Stimulated activated naive CD8-positive, alpha-beta T cell treated with anti-CD3 and anti-CD28 coated beads, Interleukin-15, Interleukin-2, amounts not matched to agents 100 U/mL and 50 U/mL, for 24 hours (primary cell): ENCODE data around the gene SMARCE1.

ENCODE experiments used
- ATAC-seq: fragments of 150-1000 bp; cut with Tn5 transposase; one replicate; pipeline ENCODE4 v1.10.0; 2021
- DNase-seq: peaks from one replicate; pipeline ENCODE4 v3.0.0; 2021

SMARCE1 gene

DNA sequence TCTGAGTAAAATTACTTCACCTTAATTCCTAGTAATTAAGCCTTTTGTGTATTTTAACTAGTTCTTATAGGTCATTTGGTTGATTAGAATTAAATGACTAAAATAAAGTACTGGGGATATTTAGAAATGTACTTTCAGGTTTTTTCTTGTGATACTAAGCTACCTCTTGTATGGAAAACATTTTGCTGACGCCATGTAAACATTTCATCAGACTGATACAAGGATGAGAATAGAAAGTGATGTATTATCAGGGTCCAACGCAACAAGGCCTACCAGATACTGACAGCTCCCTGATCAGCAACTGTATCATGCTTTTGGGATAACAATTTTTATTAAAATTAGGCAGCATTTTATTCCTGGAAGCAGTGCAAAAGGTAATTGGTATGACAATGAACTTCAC lies 1.7 kb downstream of the SMARCE1 start:
- DNase-seq, result no peak
- ATAC-seq, result no peak

GRCh38 chr17:40645291-40645690 lies 2.3 kb downstream of the SMARCE1 start:
- no peak for ATAC-seq
- DNase-seq, result no peak

GRCh38 chr17:40637931-40638330 lies 9.7 kb downstream of the SMARCE1 start:
- DNase-seq (no peak), ATAC-seq (no peak)

DNA sequence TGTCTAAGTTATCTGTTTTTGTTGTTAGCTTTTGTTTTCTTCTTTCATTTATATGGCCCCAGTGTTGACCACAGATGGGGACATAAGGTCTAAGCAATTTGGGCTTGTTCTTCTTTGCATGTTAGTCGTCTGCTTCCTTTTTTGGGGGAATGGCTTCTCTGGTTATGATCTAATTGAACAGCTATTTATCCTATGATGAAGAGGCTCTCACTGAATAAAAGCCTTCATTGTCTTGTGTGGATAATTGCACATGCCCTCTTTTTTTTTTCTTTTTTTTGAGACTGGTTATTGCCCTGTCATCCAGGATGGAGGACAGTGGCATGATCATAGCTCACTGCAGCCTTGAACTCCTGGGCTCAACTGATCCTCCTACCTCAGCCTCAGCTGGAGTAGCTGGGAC lies 13.7 kb downstream of the SMARCE1 start:
- ATAC-seq (no peak), DNase-seq (no peak)

DNA sequence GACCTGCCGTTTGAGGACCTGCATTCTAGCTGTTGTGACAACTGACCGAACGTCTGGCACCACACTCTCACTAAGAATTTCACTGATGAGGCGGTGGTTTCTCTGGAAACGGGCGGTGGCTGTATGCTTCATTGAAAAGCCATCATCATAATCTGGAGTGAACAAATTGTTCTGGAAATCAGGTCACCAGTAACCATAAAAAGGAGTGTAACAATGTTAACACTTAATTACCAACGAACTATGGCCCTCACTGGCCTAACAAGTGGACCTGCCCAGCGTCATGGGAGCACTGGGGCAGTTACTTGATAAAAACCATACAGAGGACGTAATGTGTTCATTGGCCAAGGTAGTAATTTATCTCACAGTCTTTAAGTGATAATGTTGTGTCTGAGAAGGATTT lies 15.4 kb downstream of the SMARCE1 start:
- ATAC-seq, result no peak
- no peak for DNase-seq

DNA sequence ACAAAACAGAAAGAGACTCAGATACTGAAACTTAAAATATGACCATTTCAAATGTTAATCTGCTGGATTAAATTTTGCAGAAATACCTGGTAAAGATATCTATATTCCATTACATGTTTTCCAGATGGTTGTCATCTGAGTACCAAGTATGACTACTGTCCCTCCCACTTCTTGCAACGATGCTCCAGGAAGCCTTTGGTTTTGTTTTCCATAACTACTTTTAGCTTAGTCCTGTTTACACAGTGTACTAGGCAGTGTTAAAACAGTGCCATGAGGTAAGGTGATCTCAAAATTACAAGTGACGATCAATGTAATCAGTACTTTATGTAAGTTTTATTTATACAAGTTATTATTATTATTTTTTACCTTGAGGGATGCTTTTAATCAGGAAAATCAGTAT lies 17.8 kb downstream of the SMARCE1 start:
- ATAC-seq (peak; percentile 40), DNase-seq (no peak)

DNA sequence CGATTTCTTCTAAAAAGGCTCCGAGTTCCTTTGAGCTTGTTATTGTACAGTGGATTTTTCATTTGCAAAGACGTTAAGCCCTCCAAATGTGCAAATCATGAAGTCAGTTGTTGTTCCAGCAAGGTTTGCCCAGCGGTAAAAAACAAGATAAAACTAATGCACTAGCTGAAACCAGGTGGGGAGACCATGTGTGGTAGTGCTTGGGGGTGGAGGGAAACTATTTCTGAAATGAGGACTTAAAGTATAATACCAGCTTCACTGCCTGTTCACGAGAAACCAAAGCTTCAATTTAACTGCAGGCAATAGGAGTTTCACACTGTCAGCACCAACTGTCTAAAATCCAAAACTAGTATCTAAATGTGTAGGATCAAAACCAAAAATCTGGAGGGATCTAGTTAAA lies 22.3 kb downstream of the SMARCE1 start:
- ATAC-seq, result no peak
- DNase-seq, result no peak

DNA sequence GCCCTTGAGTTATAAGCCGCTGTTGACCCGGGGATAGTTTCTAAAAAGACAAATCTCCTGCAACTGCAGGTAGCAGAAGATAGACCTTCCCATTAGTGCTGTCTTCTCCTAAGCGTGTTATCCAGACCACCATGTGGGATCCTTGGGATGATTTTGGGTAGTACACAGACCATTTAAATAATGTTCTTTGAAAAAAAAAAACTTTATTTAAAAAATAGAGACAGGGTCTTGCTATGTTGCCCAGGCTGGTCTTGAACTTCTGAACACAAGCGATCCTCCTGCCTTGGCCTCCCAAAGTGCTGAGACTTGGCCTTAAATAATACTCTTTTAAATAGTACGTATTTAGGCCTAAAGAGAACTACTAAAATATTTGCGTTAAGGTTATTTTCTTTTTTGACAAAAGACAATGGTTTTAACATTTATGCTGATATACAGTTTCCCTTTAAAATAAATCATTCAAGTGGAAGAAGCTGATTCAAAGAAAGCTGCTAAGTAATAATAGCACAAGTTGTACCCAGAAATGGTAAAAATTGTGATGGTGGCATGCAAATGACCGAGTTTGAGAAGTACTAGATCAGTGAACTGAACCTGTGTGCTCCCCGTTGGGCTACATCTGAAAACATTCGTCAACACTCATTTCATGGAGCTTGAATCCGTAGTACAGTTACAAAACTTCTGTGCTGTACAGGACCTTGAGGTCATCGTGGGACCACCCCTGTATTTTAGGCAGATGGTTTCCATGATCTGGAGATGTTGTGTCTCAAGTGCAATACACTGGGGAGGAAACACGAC lies 24.0 kb downstream of the SMARCE1 start:
- DNase-seq (no peak), ATAC-seq (no peak)

GRCh38 chr17:40622509-40622928 lies 25.1 kb downstream of the SMARCE1 start:
- ATAC-seq (peak; percentile 73), DNase-seq (peak; percentile 42)

GRCh38 chr17:40621578-40621977 lies 26.0 kb downstream of the SMARCE1 start:
- ATAC-seq, result no peak
- no peak for DNase-seq

DNA sequence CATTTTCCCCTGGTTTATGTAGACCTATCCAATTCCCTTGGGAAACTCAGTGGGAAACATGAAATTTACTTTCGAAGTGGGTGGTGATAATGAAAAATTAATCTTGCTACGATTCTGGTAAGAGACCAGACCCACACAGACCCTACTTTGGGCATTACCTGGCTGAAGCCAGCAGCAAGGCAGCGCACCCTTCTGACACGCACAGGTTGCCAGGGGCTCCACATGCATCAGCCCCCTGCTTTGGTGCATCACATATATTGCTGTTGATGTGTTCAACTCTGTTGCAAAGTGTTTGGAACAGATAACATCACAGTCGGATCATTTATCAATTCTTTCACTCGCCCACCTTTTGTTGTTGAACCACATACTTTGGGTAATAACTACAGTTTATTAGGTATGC lies 26.6 kb downstream of the SMARCE1 start:
- no peak for ATAC-seq
- DNase-seq, result no peak

DNA sequence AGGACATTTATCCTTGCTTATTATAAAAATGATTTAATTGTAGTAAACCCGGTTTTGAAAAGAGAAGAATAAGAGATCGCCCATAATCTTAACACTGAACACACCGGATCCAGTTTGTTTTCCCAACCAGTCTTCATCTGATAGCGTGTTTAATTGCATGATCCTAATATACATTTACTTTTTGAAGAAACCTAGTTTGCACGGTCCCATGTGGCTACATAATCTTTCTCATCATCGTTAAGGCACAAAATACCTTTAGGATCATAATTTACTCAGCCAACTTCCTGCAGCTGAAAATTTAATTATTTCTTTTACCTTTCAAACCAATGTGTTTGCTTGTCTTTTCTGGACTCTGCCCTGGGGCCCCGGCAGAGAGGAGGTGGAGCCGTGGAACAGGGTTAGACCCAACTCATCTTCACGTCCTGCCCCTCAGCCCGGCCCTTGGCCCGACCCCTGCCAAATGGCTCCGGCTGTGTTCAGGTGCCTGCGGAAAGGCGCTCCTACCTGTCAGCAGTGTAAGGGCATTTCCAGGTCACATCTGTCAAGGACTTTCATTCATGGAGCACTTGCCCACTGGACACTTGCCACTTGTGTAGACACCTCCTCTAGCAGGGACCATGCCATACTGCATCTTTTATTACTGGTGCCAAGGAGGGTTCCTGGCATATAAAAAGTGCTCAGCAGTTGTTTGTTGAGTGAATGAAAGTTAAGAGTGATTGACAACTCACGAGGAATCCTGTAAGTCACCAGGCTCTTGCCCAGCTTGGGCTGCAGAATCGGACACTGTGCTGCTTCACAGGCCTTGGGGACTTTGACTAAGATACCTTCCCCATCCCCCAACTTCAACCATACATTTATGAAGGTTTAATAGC lies 28.6 kb downstream of the SMARCE1 start:
- DNase-seq, result no peak
- ATAC-seq, result no peak

DNA sequence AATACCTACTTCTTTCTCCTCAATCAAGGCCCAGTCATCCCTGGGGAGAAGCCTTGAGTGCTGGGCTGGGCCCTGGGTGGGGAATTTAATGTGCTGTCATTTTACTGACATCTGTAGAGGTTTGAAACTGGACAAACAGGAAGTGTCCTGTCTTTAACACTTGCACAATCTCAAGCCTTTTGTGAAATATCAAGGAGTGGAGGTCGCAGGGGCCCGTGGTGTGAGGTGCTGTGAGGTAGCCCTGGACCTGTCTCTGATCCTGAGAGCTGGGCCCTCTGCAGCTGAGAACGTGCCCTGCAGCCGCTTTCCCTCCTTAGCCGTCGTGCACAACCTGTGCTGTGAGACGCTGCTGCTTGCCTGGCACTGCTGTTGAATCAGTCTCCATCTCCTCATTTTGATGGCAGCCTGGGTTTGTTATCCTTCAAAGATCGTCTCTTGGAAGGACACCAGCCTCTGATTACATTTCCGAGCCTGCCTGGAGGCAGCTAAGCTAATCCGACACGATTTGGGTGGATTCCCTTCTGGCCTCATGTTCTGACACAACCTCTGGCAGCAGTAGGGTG lies 29.9 kb downstream of the SMARCE1 start:
- no peak for ATAC-seq
- no peak for DNase-seq

GRCh38 chr17:40616592-40616991 lies 31.0 kb downstream of the SMARCE1 start:
- ATAC-seq, result no peak
- no peak for DNase-seq

DNA sequence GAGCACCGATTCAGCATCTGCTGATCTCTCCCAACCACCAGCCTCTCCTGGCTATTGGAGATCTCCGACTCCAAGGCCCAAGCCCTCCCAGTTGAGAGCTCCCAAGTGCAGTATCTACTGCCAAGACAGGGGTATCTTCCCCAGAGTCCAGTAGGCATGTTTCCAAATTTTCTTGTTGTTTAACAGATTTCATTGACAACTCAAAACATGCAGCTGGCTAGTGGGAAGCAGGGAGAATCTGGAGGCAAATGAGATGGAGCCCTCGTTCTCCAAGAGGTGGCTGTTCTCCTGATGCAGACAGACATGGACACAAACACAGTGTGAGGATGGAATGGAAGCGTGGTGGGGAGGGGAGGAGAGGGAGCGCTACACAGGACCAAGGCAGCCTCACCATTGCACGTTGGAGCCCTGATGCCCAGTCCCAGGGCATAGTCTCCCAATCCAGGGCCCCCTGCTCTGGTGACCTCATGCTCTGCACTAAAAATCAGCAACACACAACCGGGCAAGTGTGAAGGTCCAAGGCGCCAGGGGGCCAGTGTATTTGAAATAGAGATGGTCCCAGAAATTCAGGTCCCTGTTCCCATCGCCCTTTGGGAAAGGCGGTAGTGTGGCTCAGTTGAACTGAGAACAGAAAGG lies 31.7 kb downstream of the SMARCE1 start:
- DNase-seq (no peak), ATAC-seq (no peak)

DNA sequence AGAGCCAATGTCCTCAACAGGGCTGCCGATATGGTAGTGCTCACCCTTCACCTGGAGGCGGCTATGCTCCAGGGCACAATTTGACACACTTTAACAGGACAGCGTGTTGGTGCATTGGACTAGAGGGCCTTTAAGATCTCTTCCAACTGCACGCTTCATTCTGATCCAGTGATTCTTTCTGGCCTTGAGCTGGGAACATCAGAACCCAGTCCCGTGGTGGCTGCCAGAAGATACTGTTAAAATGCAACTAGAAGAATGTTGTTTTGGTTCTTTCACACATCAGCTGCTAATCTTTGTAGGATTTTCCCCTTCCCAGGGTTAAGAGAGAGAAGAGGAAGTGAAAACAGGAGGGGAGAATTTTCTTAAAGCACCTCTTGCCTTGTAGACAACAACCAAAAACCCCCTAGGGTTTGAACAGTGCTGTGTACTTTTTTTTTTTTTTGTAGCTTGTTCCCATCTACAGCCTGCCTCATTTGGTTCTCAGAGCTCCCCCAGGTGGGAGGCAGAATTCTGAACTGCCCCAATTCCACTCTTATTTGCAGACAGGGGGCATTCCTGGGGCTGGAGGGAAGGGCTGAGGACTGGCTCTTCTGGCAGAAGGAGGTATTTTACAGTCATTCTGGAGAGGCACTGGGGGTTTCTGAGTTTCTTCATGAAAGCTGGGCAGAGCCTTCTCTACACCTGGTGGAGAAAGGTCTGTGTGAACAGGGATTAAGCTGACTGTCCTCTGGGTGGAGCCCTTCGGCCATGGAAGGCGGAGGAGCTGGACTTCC lies 32.4 kb downstream of the SMARCE1 start:
- ATAC-seq (peak; percentile 55), DNase-seq (peak; percentile 59)

- no peak for ATAC-seq
Measured at GRCh38 chr17:40614431-40615067, 33.1 kb downstream of the SMARCE1 start.

GRCh38 chr17:40613467-40614154 lies 34.0 kb downstream of the SMARCE1 start:
- ATAC-seq (no peak), DNase-seq (no peak)

More at GRCh38 chr17:40614431-40615067, 33.1 kb downstream of the SMARCE1 start:
- DNase-seq, result peak; percentile 43

GRCh38 chr17:40612599-40613244 lies 34.9 kb downstream of the SMARCE1 start:
- DNase-seq, result peak; percentile 57
- ATAC-seq, result no peak

DNA sequence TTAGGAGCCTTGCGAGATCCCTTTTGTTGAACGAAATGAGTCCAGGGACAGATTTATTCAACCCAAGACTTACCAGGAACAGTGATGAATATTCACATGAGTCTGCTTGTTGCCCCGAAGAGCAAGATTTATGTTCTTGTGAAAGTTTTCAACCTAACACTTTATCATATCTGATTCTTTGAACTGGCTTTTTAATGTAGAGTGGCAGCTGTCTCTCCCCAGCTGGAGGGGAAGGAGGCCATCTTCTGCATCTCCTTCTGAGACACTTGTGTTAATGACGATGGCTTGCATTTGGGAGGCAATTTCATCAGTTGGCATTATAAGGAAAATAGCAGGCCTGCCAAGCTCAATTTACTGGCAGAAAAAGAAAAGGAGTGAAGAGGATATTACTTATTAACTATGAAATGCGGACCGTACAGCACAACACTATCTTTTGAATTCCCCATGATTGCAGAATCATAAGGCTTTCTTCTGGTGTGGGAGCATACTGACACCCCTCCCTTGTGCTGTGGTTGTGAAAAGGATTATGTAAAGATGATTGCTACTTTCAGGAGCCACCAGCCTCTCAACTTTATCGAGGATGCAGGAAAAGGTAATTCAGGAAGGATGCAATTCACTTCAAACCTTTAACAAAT lies 35.7 kb downstream of the SMARCE1 start:
- DNase-seq, result no peak
- ATAC-seq, result no peak
